Left hindlimb (tissue), 1 donor: ENCODE results near the gene SLC40A1.
A peak's percentile ranks its signal among the peaks of the same experiment; 100 is the strongest.

ENCODE experiments used
- DNase-seq: peaks from one replicate; pipeline ENCODE4 v3.0.0-alpha.2; 2018

Gene SLC40A1

GRCh38 chr2:189599245-189599644 is 18.7 kb upstream of the SLC40A1 start:
- no peak for DNase-seq

GRCh38 chr2:189595417-189595816 is 14.8 kb upstream of the SLC40A1 start:
- DNase-seq, result no peak

GRCh38 chr2:189594305-189594704 is 13.7 kb upstream of the SLC40A1 start:
- no peak for DNase-seq

GRCh38 chr2:189593115-189593514 is 12.5 kb upstream of the SLC40A1 start:
- DNase-seq, result no peak

- DNase-seq, result no peak
Observed at GRCh38 chr2:189592353-189592984, 11.9 kb upstream of the SLC40A1 start.

- DNase-seq, result no peak
Observed at GRCh38 chr2:189587780-189588179, 7.2 kb upstream of the SLC40A1 start.

- DNase-seq, result no peak
Observed at GRCh38 chr2:189585226-189585756, 4.7 kb upstream of the SLC40A1 start.

- no peak for DNase-seq
Observed at GRCh38 chr2:189584686-189585085, 4.1 kb upstream of the SLC40A1 start.

- DNase-seq, result no peak
Observed at GRCh38 chr2:189583227-189584198, 2.9 kb upstream of the SLC40A1 start.

GRCh38 chr2:189582809-189583192 is 2.2 kb upstream of the SLC40A1 start:
- DNase-seq, result no peak

GRCh38 chr2:189582140-189582808 is 1.7 kb upstream of the SLC40A1 start:
- no peak for DNase-seq

- DNase-seq, result no peak
Observed at GRCh38 chr2:189581354-189582139, 961 bp upstream of the SLC40A1 start.

GRCh38 chr2:189580241-189580651 is 340 bp downstream of the SLC40A1 start:
- peak; percentile 53 for DNase-seq

- DNase-seq, result no peak
Observed at GRCh38 chr2:189579585-189580186, 900 bp downstream of the SLC40A1 start.

GRCh38 chr2:189578272-189578950 is 2.2 kb downstream of the SLC40A1 start:
- no peak for DNase-seq

GRCh38 chr2:189577121-189577520 is 3.5 kb downstream of the SLC40A1 start:
- DNase-seq, result no peak

GRCh38 chr2:189576396-189576795 is 4.2 kb downstream of the SLC40A1 start:
- DNase-seq, result no peak

- no peak for DNase-seq
Observed at GRCh38 chr2:189574793-189575475, 5.7 kb downstream of the SLC40A1 start.

GRCh38 chr2:189570570-189571031 is 10.0 kb downstream of the SLC40A1 start:
- no peak for DNase-seq

- DNase-seq, result no peak
Observed at GRCh38 chr2:189569295-189569910, 11.2 kb downstream of the SLC40A1 start.
